LNCAP (cell line): ENCODE measurements around the gene PAQR5.

Experiments used
- TF ChIP-seq, protein P1 (sequence below): fragments of 450-650 bp; IDR thresholded peaks from 2 replicates; pipeline ENCODE4 v1.5.1; 2017; ENCODE audit warnings: mild to moderate bottlenecking

The PAQR5 gene

DNA sequence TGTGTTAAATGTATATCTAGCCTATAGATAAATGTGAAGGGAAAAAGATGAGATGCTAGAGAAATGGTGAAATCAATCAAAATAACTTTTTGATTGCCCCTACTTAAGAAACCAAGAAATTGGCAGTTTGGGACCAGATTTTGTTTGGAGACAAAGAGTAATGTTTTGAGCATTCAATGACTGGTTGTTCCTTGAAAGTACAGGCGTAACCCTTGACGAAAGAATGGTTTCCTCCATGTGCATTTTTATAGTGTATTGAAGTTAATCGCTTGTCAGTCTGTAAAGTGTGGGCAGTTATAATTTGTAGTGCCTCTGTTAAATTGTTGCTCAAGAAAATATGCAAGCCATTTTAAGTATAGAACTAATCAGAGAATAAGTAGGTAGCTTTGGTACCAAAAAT is 116.7 kb downstream of the PAQR5 start:
- TF ChIP-seq, protein P1, sequence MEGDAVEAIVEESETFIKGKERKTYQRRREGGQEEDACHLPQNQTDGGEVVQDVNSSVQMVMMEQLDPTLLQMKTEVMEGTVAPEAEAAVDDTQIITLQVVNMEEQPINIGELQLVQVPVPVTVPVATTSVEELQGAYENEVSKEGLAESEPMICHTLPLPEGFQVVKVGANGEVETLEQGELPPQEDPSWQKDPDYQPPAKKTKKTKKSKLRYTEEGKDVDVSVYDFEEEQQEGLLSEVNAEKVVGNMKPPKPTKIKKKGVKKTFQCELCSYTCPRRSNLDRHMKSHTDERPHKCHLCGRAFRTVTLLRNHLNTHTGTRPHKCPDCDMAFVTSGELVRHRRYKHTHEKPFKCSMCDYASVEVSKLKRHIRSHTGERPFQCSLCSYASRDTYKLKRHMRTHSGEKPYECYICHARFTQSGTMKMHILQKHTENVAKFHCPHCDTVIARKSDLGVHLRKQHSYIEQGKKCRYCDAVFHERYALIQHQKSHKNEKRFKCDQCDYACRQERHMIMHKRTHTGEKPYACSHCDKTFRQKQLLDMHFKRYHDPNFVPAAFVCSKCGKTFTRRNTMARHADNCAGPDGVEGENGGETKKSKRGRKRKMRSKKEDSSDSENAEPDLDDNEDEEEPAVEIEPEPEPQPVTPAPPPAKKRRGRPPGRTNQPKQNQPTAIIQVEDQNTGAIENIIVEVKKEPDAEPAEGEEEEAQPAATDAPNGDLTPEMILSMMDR = no peak

DNA sequence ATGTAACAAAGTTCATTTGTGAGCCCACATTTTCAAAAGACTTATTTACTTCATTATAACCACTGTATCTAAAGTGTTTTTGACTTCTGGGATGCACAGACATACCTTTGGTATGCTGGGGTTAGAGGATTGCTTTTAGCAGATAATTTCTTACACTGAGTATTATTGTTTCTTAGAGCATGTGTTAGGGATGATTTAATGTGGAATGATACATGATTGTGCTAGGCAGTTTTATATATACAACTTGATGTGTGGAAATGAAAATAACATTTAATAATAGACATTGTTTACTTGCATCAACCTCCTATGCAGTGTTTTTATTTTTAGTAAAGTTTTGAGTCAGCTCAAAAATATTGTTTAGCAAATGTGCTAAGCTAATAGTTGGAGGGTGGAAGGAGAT is 118.9 kb downstream of the PAQR5 start:
- TF ChIP-seq, protein P1 = no peak

DNA sequence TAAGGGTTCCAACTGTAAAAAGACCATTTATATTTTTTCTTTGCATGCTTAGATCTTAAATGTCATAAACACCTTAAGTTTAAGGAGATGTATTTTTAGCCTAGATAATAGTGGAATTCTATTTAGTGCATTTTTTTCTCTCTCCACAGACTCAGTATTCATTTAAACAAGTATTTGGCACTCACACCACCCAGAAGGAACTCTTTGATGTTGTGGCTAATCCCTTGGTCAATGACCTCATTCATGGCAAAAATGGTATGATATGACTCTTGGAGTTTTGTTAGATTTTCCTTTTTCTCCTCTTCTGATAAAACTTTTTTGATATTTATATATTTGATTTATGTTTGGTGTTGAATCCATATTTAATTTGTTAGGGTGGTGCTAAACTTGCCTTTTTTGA is 122.8 kb downstream of the PAQR5 start:
- TF ChIP-seq, protein P1 = no peak

DNA sequence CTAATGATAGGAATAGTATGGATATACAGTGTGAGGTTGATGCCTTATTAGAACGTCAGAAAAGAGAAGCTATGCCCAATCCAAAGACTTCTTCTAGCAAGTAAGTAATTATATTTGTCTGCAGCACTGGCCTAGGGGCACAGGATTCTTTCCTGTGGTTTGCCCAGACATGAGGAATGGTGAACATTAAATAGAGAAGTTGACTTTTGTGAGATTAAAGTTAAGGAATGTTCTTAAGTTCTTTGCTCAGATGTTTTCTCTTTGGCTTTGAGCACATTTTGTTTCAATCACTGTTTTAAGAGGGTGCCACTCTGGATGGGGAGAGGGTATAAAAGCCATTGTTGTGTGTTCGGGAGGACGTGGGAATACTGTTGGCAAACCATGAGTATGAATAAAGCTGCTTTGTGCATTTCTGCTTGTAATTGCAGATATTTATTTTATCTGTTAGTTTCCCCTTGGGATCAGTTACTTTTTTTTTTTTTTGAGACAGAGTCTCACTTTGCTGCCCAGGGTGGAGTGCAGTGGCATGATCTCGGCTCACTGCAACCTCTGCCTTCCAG is 123.7 kb downstream of the PAQR5 start:
- TF ChIP-seq, protein P1 = no peak

DNA sequence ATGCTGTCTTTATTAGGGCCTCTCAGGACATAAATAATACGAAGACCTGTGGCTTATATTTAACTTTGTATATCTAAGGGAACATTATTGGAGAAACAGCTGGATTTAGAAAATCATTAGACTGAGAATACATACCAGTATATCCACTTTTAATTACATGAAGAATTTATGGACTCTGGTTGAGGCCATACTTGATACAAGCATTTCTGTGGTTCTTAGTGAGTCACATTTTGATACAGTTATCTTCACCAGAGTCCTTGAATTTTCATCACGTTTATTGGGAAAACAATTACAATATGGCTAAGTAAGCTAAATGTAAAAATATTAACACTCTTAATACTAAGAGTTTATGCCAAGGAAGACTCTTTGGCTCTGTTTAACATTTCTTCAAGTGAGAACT is 125.3 kb downstream of the PAQR5 start:
- TF ChIP-seq, protein P1 = no peak

DNA sequence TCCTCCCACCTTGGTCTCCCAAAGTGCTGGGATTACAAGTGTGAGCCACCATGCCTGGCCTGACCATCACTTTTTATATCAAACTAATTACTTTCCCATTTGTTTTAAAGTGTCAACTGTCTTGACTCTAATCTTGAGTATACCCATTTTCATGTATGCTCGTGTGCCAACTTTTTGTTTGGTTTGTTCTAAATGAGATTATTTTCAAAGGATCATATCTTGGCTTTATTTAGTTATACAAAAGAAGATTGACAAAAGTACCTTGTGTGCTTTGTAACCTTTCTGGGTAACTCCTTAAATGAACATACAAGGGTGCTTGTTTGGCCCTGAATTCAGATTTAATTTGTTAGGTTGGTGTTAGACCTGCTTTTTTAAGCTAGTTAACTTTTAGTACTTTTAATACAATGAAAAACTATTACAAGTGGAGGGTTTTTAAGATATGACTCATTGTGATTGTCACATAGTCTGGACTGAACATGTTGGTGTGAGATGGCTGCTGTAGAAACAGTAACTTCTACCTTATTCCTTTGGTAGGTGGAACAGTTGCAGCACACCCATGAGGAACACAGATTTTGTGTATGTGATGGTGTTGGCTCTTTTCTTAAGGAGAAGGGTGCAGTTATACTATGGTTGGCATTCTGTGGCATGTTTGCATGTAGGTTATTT is 126.2 kb downstream of the PAQR5 start:
- TF ChIP-seq, protein P1 = no peak

DNA sequence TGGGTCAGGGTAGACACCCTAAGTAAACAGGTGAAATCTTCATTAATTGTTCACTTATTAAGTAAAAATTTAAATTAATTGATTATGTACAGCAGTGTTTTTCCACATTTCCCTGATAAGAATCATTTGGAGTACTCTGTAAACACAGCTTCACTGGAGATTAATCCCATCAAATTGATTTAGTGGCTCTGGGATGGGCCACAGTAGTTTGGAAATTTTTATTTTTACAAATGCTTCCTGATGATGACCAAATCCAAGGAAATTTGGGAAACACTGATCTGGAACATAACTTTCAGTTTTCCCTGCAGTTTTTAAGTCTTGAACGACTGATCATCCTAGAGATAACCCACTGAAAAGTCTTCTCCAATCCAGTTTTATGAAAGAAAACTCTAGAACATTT is 135.1 kb downstream of the PAQR5 start:
- TF ChIP-seq, protein P1 = no peak
